GM18870 (cell line): ENCODE measurements around the gene SPHK1.

Experiments used
- ATAC-seq: cut with Tn5 transposase; IDR thresholded peaks from one replicate; pipeline ENCODE4 v1.9.1; 2021; ENCODE audit warnings: moderate library complexity; ENCODE audit not compliant: unreplicated experiment

SPHK1 gene

DNA sequence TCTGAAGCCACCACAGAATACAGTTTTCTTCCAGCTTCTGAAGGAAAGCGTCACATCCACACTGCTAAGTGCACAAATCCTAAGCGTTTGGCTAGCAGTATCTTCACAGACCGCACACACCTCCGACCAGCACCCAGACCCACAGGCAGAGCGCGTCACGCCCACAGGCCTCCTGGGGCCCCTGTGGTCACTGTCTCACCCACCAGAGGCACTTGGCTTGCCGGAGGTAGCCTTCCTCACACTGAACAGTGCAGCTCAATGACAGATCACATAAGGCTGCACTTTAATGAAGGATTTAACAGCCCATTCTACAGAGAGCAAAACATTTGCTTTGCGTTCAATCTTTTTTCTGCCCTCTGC lies 21.2 kb downstream of the SPHK1 start:
- ATAC-seq: no peak

DNA sequence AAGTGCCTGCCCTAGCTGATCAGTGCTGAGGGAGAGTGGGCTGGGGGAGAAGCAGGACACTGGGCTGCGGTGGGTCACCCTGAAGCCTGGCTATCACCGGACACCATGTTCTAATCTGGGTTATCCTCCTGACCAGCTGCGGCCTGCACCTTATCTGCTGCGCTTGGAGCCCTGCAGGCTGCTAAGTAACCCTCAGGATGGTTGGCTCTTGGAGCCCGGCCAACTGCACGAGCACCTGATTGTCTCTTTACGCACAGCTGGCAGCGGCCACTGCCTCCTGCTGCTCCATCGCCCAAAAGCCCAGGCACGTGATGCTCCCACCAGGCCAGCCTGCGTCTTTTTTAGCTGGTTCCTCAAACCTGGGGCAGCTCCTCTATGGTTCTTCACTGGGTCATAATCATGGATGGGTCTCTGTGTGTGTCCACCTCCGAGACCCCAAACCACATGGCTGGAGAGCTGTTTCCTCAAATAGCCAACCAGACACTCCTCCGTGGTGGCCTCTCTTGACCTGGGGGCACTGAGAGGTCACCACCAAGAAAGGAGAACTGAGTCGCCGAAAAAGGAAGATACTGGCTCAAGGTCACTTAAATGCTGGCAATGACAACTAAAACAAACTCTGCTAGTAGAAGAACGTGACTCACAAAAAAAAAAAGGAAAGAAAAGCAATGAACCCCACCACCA lies 21.7 kb downstream of the SPHK1 start:
- ATAC-seq: no peak

GRCh38 chr17:76407509-76407908 lies 23.1 kb downstream of the SPHK1 start:
- ATAC-seq: no peak

DNA sequence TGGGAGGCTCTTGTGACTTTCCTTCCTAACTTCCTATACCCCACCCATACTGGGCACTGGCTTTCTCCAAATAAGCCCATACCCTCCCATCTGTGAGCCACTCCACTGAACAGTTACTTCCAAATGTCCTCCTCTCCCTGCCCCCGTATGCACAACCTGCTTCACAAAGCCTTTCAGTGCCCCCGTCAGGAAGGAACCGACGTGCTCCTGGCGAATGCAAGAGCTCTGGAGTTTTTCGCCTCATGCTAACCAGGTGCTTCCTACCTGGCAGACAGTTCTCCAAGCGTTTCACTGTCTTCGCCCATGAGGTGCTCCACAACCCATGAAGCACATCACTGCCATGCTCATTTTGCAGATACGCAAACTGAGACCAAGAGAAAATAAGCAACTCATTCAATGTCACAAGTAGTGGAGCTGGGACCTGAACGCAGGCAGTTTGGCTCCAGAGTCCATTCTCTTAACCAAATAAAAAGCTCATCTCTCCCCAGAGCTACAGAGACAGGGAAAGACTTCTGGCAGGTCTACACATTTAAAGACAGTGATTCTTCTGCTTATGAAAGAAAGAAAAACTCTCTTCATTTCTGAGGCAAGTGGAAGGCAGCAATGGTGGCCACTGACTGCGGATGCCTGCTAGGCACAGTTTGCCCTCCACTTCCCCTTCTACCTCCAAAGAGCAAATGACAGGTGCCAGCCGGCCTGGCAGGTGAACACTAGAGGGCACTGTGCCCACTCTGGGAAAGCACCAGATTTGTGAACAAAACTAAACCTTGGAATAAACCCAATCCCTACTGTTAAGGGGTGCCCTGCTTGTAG lies 23.8 kb downstream of the SPHK1 start:
- ATAC-seq: no peak

GRCh38 chr17:76410328-76410965 lies 26.0 kb downstream of the SPHK1 start:
- ATAC-seq: no peak

DNA sequence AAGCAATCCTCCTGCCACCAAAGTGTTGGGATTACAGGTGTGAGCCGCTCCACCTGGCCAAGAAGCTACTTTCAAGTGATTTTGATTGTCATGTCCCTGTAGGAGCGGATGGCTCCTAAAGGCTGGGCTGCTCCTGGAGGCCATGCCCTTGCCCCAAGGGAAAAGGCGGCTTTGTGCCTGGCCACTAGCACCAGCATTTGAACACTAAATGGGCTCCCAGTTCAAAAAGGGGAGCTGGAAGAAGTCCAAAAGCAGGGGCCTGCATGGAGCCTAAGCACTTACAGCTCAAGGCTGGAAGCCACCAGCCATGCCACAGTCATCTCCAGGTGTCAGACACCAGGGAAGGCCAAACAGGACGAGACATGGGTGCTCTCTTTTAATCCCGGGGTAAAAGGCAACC lies 26.8 kb downstream of the SPHK1 start:
- ATAC-seq: no peak

DNA sequence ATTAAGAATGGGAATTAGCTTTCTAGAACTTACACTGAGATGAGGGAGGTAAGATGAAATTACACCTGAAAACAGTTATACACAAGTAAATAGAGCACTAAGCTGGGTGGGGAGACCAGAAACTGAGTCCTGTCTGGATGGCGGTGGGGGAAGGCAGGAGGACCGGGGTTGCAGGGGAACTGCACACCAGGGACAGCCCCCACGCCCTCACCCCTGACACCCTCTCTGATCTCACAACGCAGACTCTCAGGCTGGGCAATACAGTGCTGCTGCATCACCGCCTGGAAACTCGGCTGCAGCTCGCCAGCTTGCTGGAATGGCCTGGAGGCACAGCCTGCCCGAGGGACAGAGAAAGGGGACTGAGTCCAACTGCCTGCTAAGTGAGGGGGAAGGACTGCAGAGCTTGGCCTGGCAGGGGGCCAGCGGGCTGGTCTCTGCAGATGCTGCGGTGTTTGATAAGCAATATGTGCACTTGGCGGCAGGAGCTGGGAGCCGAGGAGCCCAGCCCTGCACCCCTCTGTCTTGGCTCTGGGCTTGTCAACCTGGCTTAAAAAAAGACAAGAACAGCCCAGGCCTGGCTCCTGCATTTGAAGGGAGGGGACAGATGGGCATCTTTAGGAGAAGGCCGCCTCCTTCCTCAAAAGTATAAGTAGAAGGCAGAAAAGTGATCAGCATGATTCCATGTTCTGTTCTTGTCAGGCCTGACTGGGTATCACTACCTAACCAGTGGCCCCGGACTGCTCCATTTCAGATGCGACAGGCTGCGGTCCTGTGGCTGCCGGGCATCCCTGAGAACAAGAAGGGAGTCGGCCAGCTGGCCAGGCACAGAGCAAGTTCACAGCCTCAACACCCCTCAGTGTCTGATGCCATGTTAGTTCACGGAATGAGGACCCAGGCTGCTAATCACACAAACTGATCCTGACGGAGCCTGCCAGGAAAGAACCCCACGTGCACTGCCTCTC lies 30.2 kb downstream of the SPHK1 start:
- ATAC-seq: no peak

DNA sequence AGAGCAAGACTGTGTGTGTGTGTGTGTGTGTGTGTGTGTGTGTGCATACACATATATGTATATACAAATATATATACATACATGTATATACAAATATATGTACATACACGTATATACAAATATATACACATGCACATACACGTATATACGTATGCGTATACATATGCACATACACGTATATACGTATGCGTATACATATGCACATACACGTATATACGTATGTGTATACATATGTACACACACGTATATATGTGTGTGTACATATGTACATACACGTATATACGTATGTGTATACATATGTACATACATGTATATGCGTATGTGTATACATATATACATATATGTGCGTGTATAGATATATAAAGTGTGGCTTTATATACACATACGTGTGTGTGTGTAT lies 31.4 kb downstream of the SPHK1 start:
- no peak for ATAC-seq

GRCh38 chr17:76416457-76416856 lies 32.0 kb downstream of the SPHK1 start:
- no peak for ATAC-seq

- ATAC-seq: no peak
These were observed 32.5 kb downstream of the SPHK1 start for GRCh38 chr17:76416899-76417298.

- ATAC-seq: no peak
These were observed 33.2 kb downstream of the SPHK1 start for GRCh38 chr17:76417499-76418143.

DNA sequence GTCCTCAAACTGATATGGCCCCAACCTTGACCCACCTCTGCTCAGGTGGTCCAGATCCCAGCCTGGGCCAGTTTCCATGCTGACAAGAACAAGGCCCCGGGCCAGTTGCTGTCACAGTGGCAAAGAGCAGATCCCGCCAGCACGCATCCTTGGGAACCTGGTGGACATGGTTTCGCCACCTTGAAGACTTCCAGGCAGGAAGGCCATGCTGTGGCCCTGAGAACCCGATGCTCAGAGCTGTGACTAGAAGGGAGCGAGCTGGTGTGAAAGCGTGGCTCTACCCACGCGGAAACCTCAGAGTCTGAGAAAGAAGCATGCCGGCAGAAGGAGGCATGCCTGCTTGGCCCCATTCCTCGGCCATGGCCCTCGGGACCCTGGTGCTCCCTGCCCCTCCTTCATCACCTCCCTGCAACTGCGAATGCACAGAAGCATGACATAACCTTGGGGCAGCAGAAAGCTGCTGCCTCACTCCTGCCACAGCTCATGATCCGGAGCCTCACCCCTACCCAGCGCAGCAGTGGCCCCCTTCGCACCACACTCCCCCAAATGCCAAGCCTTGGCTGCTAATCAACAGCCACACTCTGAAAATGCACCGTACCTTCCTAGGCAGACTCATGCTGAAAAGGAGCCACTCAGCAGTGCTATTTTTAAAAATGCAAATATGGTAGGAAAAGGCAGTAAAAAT lies 35.3 kb downstream of the SPHK1 start:
- no peak for ATAC-seq

DNA sequence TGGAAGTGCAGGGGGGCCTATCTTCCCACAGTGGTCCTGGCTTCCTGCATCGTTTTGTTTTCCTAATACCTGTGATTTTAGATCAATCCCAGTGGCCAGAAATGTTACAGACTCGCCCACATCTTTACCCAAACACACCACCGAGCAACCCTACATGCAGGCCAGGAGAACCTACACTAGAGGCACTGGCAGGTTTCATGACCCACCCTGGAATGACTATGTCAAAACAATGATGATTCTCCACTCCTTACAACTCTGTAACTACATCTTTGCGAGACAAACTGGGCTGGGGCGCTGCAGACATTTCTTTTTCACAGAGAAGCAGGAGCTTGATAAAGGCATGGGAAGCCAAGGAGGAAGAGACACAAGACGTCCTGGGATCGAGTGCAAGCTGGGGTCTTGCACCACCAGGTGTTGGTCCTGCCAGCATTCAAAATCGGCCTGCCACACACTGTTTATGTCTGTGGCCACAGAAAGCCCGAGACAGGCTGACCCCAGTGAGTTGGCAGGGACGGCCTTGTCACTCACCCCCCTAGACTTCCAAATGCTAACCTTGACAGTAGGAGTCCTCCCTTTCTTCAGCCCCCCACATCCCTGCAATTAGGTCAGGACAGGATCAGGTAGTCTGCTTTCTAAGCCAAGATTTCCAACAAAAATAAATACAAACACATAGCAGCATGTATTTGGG lies 36.1 kb downstream of the SPHK1 start:
- no peak for ATAC-seq

DNA sequence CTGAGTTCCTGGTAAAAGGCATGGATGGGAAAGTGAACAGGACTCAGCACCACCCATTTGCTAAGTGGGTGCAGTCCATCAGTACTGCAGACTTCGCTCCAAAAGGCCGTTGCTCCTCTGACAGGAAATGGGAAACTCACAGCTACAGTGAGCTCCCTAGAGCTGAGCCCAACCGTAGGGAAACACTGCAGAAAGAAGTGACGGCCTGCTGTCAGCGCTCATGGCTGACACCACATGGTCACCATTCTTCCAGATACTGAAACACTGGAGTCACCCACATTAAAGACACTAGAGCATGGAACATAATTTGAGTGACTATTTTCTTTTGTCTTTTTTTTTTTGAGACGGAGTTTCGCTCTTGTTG lies 36.6 kb downstream of the SPHK1 start:
- ATAC-seq: no peak

GRCh38 chr17:76422406-76422805 lies 38.0 kb downstream of the SPHK1 start:
- ATAC-seq: no peak

DNA sequence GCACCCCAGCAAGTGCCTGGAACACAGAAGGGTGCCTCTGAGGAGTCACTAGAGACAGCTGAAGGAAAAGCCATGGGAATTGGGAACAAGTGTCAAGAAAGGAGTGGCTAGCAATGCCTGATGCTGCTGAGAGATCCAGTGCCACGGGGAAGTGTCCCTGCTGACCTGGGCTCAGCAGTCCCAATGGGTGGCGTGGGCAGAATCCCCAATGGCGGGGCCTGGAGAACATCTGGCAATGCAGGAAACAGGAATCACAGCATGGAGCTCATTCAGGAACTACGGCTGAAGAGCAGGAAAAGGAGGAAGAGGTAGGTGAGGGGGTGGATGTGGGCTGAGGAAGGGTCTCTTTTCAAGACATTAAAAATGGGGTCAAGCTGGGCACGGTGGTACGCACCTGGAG lies 38.5 kb downstream of the SPHK1 start:
- no peak for ATAC-seq

GRCh38 chr17:76426853-76427252 lies 42.4 kb downstream of the SPHK1 start:
- no peak for ATAC-seq

DNA sequence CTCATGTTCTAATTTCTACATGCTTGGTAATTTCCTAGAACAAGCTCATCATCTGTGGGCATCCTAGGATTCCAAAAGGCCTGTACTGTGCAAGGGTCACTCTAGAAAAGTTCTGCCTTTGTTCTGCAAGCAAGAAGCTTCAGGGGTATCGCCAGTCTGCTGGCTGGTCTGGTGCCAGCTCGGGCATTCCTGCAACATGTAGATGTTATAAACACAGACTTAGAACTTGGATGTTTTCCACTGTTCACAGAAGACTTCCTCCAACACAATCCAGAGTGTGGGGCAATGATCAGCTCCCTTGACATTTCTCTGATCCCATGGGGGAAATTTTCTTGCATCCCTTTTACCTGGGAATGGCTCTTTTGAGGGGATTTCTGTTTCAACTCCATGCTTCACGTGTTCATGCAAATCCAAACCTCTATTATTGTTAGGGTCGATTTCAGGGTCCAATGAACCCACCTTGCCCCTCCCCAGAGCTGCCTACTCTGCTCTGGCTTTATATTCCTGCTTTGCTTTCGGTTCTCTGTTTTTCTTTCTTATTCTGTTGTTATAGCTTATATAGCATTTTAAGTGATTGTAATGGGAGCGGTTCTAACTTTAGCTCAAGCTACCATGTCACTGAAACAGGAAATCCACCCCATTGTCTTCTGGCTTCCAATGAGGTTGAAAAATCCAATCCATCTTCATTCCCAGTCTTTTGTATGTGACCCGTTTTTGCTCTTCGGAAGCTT lies 43.3 kb downstream of the SPHK1 start:
- no peak for ATAC-seq

DNA sequence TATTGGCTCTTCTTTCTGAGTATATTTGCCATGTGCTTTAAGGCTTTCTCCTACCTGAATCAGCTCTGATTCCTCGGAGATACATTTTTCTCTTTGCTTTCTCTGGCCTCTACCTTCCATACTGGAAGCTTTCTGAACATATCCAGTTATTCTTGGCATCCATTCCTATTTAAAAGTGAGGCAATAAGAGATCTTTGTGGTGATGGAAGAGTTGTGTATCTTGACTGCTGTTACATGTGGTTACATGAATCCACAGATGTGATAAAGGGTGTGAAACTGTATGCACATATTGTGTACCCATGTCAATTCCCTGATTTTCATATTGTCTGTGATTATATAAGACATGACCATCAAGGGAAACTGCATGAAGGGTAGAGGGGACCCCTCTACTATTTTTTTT lies 44.1 kb downstream of the SPHK1 start:
- no peak for ATAC-seq
